Testis (tissue), 2 donors: ENCODE data around the gene BAIAP2L1.

Source experiments
- POLR2A ChIP-seq: fragments of 450-650 bp; IDR thresholded peaks from one replicate; pipeline ENCODE4 v1.6.1; 2017; ENCODE audit warnings: antibody characterized with exemption, mild to moderate bottlenecking, moderate library complexity
- TF ChIP-seq, protein P1 (sequence below), 3 experiments: fragments of 450-650 bp in 2 of 3; fragments of 200-600 bp in 1 of 3; sonication (generic) in 1 of 3; IDR thresholded peaks; one replicate each; pipeline ENCODE4 v1.5.1; 2016 to 2019; ENCODE audit warnings: antibody characterized with exemption in 3 of 3, mild to moderate bottlenecking in 2 of 3, moderate library complexity in 1 of 3

DNA sequence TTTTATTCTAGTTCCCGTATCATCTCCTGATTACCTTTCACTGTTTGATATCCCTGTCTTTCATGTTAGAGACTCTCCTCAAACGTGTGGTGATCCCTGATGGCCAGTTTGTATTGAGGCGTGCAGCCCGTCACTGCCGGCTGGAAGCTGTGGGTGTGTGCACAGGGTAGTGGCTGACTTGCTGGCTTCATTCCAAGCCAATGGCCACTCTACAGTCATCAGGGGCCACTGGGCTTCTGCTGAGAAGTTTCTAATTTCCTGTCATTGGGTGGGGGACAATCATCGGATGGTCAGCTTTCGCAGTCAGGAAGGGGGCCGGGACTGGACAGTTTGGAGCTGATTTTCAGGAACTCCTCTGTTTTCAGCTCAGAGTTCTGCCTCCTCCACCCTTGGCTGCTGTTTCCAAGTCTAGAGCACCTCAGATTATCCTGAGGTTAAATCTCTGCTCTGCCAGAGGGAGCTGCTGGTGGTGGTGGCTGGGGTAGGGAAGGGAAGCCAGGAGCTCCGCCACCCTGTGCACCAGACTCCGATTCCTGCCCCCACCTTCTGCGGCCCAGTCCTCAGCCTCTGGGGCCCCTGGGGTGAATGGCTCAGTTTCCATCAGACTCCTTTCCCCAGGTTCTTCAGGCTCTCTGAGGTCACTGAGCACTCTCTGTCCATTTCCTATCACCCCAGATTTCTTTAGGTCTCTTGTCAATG, 34.9 kb downstream of the BAIAP2L1 start:
- TF ChIP-seq, protein P1, sequence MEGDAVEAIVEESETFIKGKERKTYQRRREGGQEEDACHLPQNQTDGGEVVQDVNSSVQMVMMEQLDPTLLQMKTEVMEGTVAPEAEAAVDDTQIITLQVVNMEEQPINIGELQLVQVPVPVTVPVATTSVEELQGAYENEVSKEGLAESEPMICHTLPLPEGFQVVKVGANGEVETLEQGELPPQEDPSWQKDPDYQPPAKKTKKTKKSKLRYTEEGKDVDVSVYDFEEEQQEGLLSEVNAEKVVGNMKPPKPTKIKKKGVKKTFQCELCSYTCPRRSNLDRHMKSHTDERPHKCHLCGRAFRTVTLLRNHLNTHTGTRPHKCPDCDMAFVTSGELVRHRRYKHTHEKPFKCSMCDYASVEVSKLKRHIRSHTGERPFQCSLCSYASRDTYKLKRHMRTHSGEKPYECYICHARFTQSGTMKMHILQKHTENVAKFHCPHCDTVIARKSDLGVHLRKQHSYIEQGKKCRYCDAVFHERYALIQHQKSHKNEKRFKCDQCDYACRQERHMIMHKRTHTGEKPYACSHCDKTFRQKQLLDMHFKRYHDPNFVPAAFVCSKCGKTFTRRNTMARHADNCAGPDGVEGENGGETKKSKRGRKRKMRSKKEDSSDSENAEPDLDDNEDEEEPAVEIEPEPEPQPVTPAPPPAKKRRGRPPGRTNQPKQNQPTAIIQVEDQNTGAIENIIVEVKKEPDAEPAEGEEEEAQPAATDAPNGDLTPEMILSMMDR (IDR thresholded peaks at IDR 0.05): no peak
- no peak for TF ChIP-seq POLR2A
